Astrocyte of the cerebellum (primary cell): ENCODE measurements around the gene IGFBP7.
A peak's percentile ranks its signal among the peaks of the same experiment; 100 is the strongest.
"Not testable (repeated sequence)": the region's sequence is repeated elsewhere in the genome, so short reads cannot be mapped to it uniquely, and the experiment has no call there.

Experiments
- DNase-seq: peaks from one replicate; pipeline ENCODE4 v3.0.0-alpha.2; 2011; ENCODE audit warnings: low read depth
- H3K4me3 ChIP-seq: 2 replicates; pipeline ENCODE4 v1.5.1; 2011; ENCODE audit warnings: mild to moderate bottlenecking, low read depth, low read length, moderate library complexity
- CTCF ChIP-seq: IDR thresholded peaks from 2 replicates; pipeline ENCODE4 v1.5.1; 2012; ENCODE audit warnings: low read length, low read depth, moderate library complexity, mild to moderate bottlenecking; ENCODE audit errors: missing control alignments
- in situ Hi-C: cut with HindIII; loops from 2 replicates; pipeline ENCODE4 v1.10.0; 2017; ENCODE audit warnings: low sequenced_read_pairs

The IGFBP7 gene

GRCh38 chr4:57048590-57049304, 61.4 kb downstream of the IGFBP7 start:
- H3K4me3 ChIP-seq, result no peak overlapping the region
- TF ChIP-seq CTCF, result no peak
- in situ Hi-C loops, result no loop called here
- no peak for DNase-seq

GRCh38 chr4:57047046-57047445, 63.1 kb downstream of the IGFBP7 start:
- H3K4me3 ChIP-seq, in situ Hi-C loops, DNase-seq: not testable (repeated sequence)

GRCh38 chr4:57044996-57045395, 65.2 kb downstream of the IGFBP7 start:
- TF ChIP-seq CTCF, result no peak
- in situ Hi-C loops, result no loop called here
- H3K4me3 ChIP-seq, result no peak overlapping the region
- peak; percentile 49 for DNase-seq

- no peak for DNase-seq
- no peak for TF ChIP-seq CTCF
- no peak overlapping the region for H3K4me3 ChIP-seq
- in situ Hi-C loops, result no loop called here
These were observed 65.9 kb downstream of the IGFBP7 start for GRCh38 chr4:57044279-57044678.

GRCh38 chr4:57043347-57044251, 66.6 kb downstream of the IGFBP7 start:
- H3K4me3 ChIP-seq, result no peak overlapping the region
- DNase-seq, result peak; percentile 90
- in situ Hi-C loops, result no loop called here
- no peak for TF ChIP-seq CTCF

- in situ Hi-C loops, result no loop called here
- no peak for TF ChIP-seq CTCF
- peak; percentile 64 for DNase-seq
- no peak overlapping the region for H3K4me3 ChIP-seq
These were observed 67.4 kb downstream of the IGFBP7 start for GRCh38 chr4:57042711-57043169.

- no peak overlapping the region for H3K4me3 ChIP-seq
- in situ Hi-C loops, result no loop called here
- no peak for DNase-seq
These were observed 69.2 kb downstream of the IGFBP7 start for GRCh38 chr4:57041020-57041419.

More at GRCh38 chr4:57041020-57041419, 69.2 kb downstream of the IGFBP7 start:
- no peak for TF ChIP-seq CTCF
